Measurements from ENCODE around the gene SPRR1B.

- TF ChIP-seq, protein P1, sequence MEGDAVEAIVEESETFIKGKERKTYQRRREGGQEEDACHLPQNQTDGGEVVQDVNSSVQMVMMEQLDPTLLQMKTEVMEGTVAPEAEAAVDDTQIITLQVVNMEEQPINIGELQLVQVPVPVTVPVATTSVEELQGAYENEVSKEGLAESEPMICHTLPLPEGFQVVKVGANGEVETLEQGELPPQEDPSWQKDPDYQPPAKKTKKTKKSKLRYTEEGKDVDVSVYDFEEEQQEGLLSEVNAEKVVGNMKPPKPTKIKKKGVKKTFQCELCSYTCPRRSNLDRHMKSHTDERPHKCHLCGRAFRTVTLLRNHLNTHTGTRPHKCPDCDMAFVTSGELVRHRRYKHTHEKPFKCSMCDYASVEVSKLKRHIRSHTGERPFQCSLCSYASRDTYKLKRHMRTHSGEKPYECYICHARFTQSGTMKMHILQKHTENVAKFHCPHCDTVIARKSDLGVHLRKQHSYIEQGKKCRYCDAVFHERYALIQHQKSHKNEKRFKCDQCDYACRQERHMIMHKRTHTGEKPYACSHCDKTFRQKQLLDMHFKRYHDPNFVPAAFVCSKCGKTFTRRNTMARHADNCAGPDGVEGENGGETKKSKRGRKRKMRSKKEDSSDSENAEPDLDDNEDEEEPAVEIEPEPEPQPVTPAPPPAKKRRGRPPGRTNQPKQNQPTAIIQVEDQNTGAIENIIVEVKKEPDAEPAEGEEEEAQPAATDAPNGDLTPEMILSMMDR (IDR thresholded peaks at IDR 0.05), result no peak
- TF ChIP-seq POLR2A (IDR thresholded peaks at IDR 0.05) (no peak), EP300 (IDR thresholded peaks at IDR 0.05; ENCODE audit: low read depth) (no peak), POLR2AphosphoS5 (IDR thresholded peaks at IDR 0.05) (no peak)
Observed at GRCh38 chr1:153035211-153035610, 4.2 kb downstream of the SPRR1B start.

All from transverse colon (tissue), 4 donors.